H9 (cell line): ENCODE measurements around the gene BRI3BP. TPM values are rescaled to one million over a fixed set of nuclear protein-coding genes. Genes with fewer than 3 reads are reported as not detected.

Source experiments
- DNase-seq: peaks from one replicate; pipeline ENCODE4 v3.0.0-alpha.2; 2017
- H2AFZ ChIP-seq: one replicate; pipeline ENCODE4 v1.6.1; 2013; ENCODE audit warnings: mild to moderate bottlenecking, low read length, control low read depth, moderate library complexity
- H2AK5ac ChIP-seq: 2 replicates; pipeline ENCODE4 v1.6.1; 2013; ENCODE audit warnings: low read length, control low read depth, mixed read lengths; ENCODE audit not compliant: insufficient read length
- H2BK120ac ChIP-seq: one replicate; pipeline ENCODE4 v1.6.1; 2013; ENCODE audit warnings: low read depth, mild to moderate bottlenecking, low read length, control low read depth, inconsistent platforms; ENCODE audit not compliant: poor library complexity, severe bottlenecking
- H2BK12ac ChIP-seq: 2 replicates; pipeline ENCODE4 v1.6.1; 2013; ENCODE audit warnings: low read length, control low read depth, mixed read lengths, low read depth; ENCODE audit not compliant: insufficient read length
- H2BK15ac ChIP-seq: 2 replicates; pipeline ENCODE4 v1.6.1; 2013; ENCODE audit warnings: low read depth, low read length, control low read depth
- H2BK20ac ChIP-seq: one replicate; pipeline ENCODE4 v1.6.1; 2013; ENCODE audit warnings: low read depth, mild to moderate bottlenecking, low read length, control low read depth, inconsistent platforms; ENCODE audit not compliant: poor library complexity, severe bottlenecking
- H2BK5ac ChIP-seq: 2 replicates; pipeline ENCODE4 v1.6.1; 2013; ENCODE audit warnings: low read length, control low read depth, mixed read lengths; ENCODE audit not compliant: insufficient read length
- H3K14ac ChIP-seq: 2 replicates; pipeline ENCODE4 v1.6.1; 2013; ENCODE audit warnings: low read length, control low read depth; ENCODE audit not compliant: insufficient read depth
- H3K18ac ChIP-seq: 2 replicates; pipeline ENCODE4 v1.6.1; 2013; ENCODE audit warnings: low read depth, mild to moderate bottlenecking, mixed read lengths, low read length, control low read depth; ENCODE audit not compliant: insufficient read length
- H3K23ac ChIP-seq: 2 replicates; pipeline ENCODE4 v1.6.1; 2013; ENCODE audit warnings: low read length, control low read depth, mixed read lengths, low read depth; ENCODE audit not compliant: insufficient read length
- H3K23me2 ChIP-seq: 2 replicates; pipeline ENCODE4 v1.6.1; 2013; ENCODE audit warnings: low read depth, mild to moderate bottlenecking, mixed read lengths, low read length, control low read depth; ENCODE audit not compliant: insufficient read length, poor library complexity, severe bottlenecking
- H3K27ac ChIP-seq: 2 replicates; pipeline ENCODE4 v1.5.1; 2013; ENCODE audit warnings: low read length, control low read depth, mixed read lengths, low read depth; ENCODE audit not compliant: insufficient read length
- H3K27me3 ChIP-seq: 2 replicates; pipeline ENCODE4 v1.6.1; 2013; ENCODE audit warnings: low read length, control low read depth, inconsistent platforms; ENCODE audit not compliant: insufficient read depth
- H3K4ac ChIP-seq: 2 replicates; pipeline ENCODE4 v1.6.1; 2013; ENCODE audit warnings: low read depth, mild to moderate bottlenecking, control low read depth, inconsistent platforms, low read length, moderate library complexity
- H3K4me1 ChIP-seq: 2 replicates; pipeline ENCODE4 v1.6.1; 2013; ENCODE audit warnings: low read length, control low read depth, inconsistent platforms; ENCODE audit not compliant: insufficient read depth
- H3K4me2 ChIP-seq: 2 replicates; pipeline ENCODE4 v1.6.1; 2013; ENCODE audit warnings: low read length, control low read depth, mixed read lengths; ENCODE audit not compliant: insufficient read length, insufficient read depth
- H3K56ac ChIP-seq: 2 replicates; pipeline ENCODE4 v1.6.1; 2013; ENCODE audit warnings: low read depth, mild to moderate bottlenecking, mixed read lengths, low read length, control low read depth; ENCODE audit not compliant: insufficient read length
- H3K79me1 ChIP-seq: 2 replicates; pipeline ENCODE4 v1.6.1; 2013; ENCODE audit warnings: low read depth, mild to moderate bottlenecking, moderate library complexity, low read length, control low read depth, inconsistent platforms; ENCODE audit not compliant: insufficient read depth, poor library complexity, severe bottlenecking
- H3K79me2 ChIP-seq: 2 replicates; pipeline ENCODE4 v1.6.1; 2013; ENCODE audit warnings: low read length, control low read depth, inconsistent platforms; ENCODE audit not compliant: insufficient read depth
- H3K9ac ChIP-seq: 2 replicates; pipeline ENCODE4 v1.6.1; 2013; ENCODE audit warnings: low read length, control low read depth, mixed read lengths; ENCODE audit not compliant: insufficient read length; ENCODE audit errors: extremely low read depth
- H3K9me3 ChIP-seq: one replicate; pipeline ENCODE4 v1.6.1; 2013; ENCODE audit warnings: low read depth, low read length, inconsistent platforms; ENCODE audit not compliant: control insufficient read depth
- H3T11ph ChIP-seq: one replicate; pipeline ENCODE4 v1.6.1; 2013; ENCODE audit warnings: mild to moderate bottlenecking, low read length, control low read depth, inconsistent platforms
- H4K20me1 ChIP-seq: one replicate; pipeline ENCODE4 v1.6.1; 2013; ENCODE audit not compliant: control insufficient read depth, insufficient read length, insufficient read depth
- H4K5ac ChIP-seq: 2 replicates; pipeline ENCODE4 v1.6.1; 2013; ENCODE audit warnings: low read depth, mild to moderate bottlenecking, mixed read lengths, low read length, control low read depth; ENCODE audit not compliant: insufficient read length
- H4K8ac ChIP-seq: replicated peaks from 2 replicates; pipeline ENCODE4 v1.6.1; 2013; ENCODE audit warnings: low read length, control low read depth, mixed read lengths, low read depth; ENCODE audit not compliant: insufficient read length
- H4K91ac ChIP-seq: 2 replicates; pipeline ENCODE4 v1.6.1; 2013; ENCODE audit warnings: low read depth, mild to moderate bottlenecking, moderate library complexity, mixed read lengths, low read length, control low read depth; ENCODE audit not compliant: insufficient read length
- H3K27ac Mint-ChIP-seq, 3 experiments: 2 replicates in 2 of 3; 3 replicates in 1 of 3; pipeline ENCODE4 v1.8.0; 2020 to 2021; ENCODE audit warnings: mixed read lengths in 3 of 3, mild to moderate bottlenecking in 1 of 3, moderate library complexity in 1 of 3
- H3K27me3 Mint-ChIP-seq: 2 replicates; pipeline ENCODE4 v1.8.0; 2021; ENCODE audit warnings: low read depth, mild to moderate bottlenecking, moderate library complexity, mixed read lengths
- H3K36me3 Mint-ChIP-seq, 3 experiments: 2 replicates in 2 of 3; 3 replicates in 1 of 3; pipeline ENCODE4 v1.8.0; 2020 to 2021; ENCODE audit warnings: low read depth in 3 of 3, mixed read lengths in 3 of 3; ENCODE audit not compliant: insufficient read depth in 1 of 3
- H3K4me1 Mint-ChIP-seq, 2 experiments: 2 replicates each; pipeline ENCODE4 v1.8.0; 2020; ENCODE audit warnings: mixed read lengths in 2 of 2
- H3K4me3 Mint-ChIP-seq, 2 experiments: 2 replicates in 1 of 2; 3 replicates in 1 of 2; pipeline ENCODE4 v1.8.0; 2020 to 2021; ENCODE audit warnings: mild to moderate bottlenecking in 2 of 2, mixed read lengths in 2 of 2, moderate library complexity in 1 of 2
- H3K9me3 Mint-ChIP-seq, 2 experiments: 2 replicates in 1 of 2; 3 replicates in 1 of 2; pipeline ENCODE4 v1.8.0; 2020; ENCODE audit warnings: mild to moderate bottlenecking in 2 of 2, mixed read lengths in 2 of 2, moderate library complexity in 1 of 2
- WGBS: extraction: QIAGEN DNeasy Blood & Tissue Kit; methylation state at CpG from one replicate; pipeline ENCODE4 v1.1.7; 2013; ENCODE audit warnings: missing lambda C conversion rate, low lambda C conversion rate, mixed read lengths; ENCODE audit not compliant: insufficient read length; ENCODE audit errors: extremely low coverage; 5-methylcytosine and 5-hydroxymethylcytosine counted together
- long read RNA-seq: library from polyadenylated mRNA; unstranded; transcript quantifications from one replicate; pipeline ENCODE4 v2.0.0, GENCODE V29; 2020
- total RNA-seq: library from RNA; stranded (reverse); gene quantifications from 2 replicates; pipeline ENCODE4 v1.2.1, GENCODE V29; 2021
- TF ChIP-seq, protein P1 (sequence below): fragments of 200-600 bp; sonication (generic); conservative IDR thresholded peaks from 3 replicates; pipeline ENCODE4 v1.8.0; 2021; ENCODE audit warnings: antibody characterized with exemption, mild to moderate bottlenecking

Gene BRI3BP, protein sequence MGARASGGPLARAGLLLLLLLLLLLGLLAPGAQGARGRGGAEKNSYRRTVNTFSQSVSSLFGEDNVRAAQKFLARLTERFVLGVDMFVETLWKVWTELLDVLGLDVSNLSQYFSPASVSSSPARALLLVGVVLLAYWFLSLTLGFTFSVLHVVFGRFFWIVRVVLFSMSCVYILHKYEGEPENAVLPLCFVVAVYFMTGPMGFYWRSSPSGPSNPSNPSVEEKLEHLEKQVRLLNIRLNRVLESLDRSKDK
- 10.5 and 11.3 TPM in 2 replicates for total RNA-seq
- long read RNA-seq, full-length matches to known transcripts: 5 of 17 reads
- long read RNA-seq, partial matches to known transcripts: 9 of 17 reads
- long read RNA-seq, other reads (novel, unspliced or antisense): 3 of 17 reads

DNA sequence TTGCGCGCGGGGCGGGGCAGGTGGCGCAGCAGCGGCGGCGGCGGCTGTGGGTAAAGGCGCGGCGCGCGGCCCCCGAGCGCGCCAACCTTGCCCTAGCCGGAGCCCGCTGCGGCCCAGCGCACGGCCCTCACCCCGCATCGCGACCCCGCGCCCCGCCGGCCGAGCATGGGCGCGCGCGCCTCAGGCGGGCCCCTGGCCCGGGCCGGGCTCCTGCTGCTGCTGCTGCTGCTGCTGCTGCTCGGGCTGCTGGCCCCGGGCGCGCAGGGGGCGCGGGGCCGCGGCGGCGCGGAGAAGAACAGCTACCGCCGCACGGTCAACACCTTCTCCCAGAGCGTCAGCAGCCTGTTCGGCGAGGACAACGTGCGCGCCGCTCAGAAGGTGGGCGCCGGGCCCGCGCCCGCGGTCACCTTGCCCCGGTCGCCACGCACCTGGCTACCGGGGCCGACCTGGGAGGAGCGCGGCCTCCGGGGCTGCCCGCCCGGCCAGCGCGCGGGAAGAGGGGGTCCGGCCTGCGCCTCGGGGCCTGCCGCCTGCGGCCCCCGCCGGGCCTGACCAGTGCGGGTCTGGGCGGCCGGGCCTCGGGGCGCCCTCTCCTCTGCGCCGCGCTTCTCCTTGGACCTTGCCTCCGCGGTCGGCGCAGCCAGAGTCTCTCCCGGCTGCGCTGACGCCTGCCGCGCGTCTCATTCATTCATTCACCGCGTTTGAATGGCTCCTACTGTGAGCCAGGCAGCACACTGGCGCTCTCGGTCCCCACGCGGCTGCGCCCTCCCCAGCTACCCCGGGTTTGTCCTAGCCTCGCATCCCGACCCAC lies at the start of gene BRI3BP:
TSS of gene BRI3BP (plus strand) at position 20 of the 811 bp plus-strand sequence. CDS start at position 166, 146 bp downstream.
- no peak within 1 kb of the TSS for H3T11ph ChIP-seq
- Mint-ChIP-seq H3K36me3 (peaks cover 0 to 6% (median 0%) of the 10 kb centered on the region in 3 experiments; a peak in 2 of 7 replicates), H3K27me3 (peaks cover 7% of the 10 kb centered on the region; the same call in 1 of the 2 replicates), H3K4me3 (peak within 1 kb of the TSS; percentile 87 to 96), H3K4me1 (peaks cover 14 to 26% of the 10 kb centered on the region in 2 experiments), H3K9me3 (no peaks in the 10 kb centered on the region; a peak in 2 of 5 replicates), H3K27ac (peak within 1 kb of the TSS; percentile 34 to 92 (median 76); a peak in 5 of 7 replicates)
- peak; percentile 60 for DNase-seq
- no peaks in the 10 kb centered on the region for H3K9me3 ChIP-seq
- H3K56ac ChIP-seq: no peak within 1 kb of the TSS
- no peak within 1 kb of the TSS for H2BK15ac ChIP-seq
- TF ChIP-seq, protein P1, sequence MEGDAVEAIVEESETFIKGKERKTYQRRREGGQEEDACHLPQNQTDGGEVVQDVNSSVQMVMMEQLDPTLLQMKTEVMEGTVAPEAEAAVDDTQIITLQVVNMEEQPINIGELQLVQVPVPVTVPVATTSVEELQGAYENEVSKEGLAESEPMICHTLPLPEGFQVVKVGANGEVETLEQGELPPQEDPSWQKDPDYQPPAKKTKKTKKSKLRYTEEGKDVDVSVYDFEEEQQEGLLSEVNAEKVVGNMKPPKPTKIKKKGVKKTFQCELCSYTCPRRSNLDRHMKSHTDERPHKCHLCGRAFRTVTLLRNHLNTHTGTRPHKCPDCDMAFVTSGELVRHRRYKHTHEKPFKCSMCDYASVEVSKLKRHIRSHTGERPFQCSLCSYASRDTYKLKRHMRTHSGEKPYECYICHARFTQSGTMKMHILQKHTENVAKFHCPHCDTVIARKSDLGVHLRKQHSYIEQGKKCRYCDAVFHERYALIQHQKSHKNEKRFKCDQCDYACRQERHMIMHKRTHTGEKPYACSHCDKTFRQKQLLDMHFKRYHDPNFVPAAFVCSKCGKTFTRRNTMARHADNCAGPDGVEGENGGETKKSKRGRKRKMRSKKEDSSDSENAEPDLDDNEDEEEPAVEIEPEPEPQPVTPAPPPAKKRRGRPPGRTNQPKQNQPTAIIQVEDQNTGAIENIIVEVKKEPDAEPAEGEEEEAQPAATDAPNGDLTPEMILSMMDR: no peak
- H4K8ac ChIP-seq: no peak within 1 kb of the TSS
- no peak within 1 kb of the TSS for H4K5ac ChIP-seq
- H4K91ac ChIP-seq: no peak within 1 kb of the TSS
- H3K79me1 ChIP-seq: no peaks in the 10 kb centered on the region
- H2BK20ac ChIP-seq: no peak within 1 kb of the TSS
- peak within 1 kb of the TSS; percentile 61 for H3K14ac ChIP-seq
- H3K79me2 ChIP-seq: peaks cover 15% of the 10 kb centered on the region; the same call in 1 of the 2 replicates
- H3K23ac ChIP-seq: no peak within 1 kb of the TSS
- H3K4me1 ChIP-seq: no peaks in the 10 kb centered on the region; the same call in 1 of the 2 replicates
- peak within 1 kb of the TSS; percentile 88 for H3K4me2 ChIP-seq
- no peaks in the 10 kb centered on the region for H3K27me3 ChIP-seq
- H3K4ac ChIP-seq: no peak within 1 kb of the TSS
- WGBS: no CpG with 5 or more reads among the region's 112 CpGs
- H2BK120ac ChIP-seq: no peak within 1 kb of the TSS
- H2BK5ac ChIP-seq: no peak within 1 kb of the TSS
- H2AK5ac ChIP-seq: no peak within 1 kb of the TSS
- no peak within 1 kb of the TSS for H3K27ac ChIP-seq
- no peaks in the 10 kb centered on the region for H4K20me1 ChIP-seq
- no peak within 1 kb of the TSS for H3K18ac ChIP-seq
- H2AFZ ChIP-seq: peak within 1 kb of the TSS; percentile 81
- H3K23me2 ChIP-seq: peaks cover 15% of the 10 kb centered on the region
- H2BK12ac ChIP-seq: no peak within 1 kb of the TSS
- peak within 1 kb of the TSS; percentile 66 for H3K9ac ChIP-seq
